HL-60/S4 treated with retinoic acid at 250 ng/mL for 4 days and 3 days (cell line): ENCODE measurements around the gene BGN.

Source experiments
- in situ Hi-C: fragments of 300-500 bp; cut with MboI; formaldehyde crosslinking; loops from 2 replicates; pipeline ENCODE4 v1.7.0; 2022; ENCODE audit warnings: low sequenced_read_pairs

BGN gene

GRCh38 chrX:153459986-153460385, 34.8 kb upstream of the BGN start:
- in situ Hi-C loops: no loop called here

DNA sequence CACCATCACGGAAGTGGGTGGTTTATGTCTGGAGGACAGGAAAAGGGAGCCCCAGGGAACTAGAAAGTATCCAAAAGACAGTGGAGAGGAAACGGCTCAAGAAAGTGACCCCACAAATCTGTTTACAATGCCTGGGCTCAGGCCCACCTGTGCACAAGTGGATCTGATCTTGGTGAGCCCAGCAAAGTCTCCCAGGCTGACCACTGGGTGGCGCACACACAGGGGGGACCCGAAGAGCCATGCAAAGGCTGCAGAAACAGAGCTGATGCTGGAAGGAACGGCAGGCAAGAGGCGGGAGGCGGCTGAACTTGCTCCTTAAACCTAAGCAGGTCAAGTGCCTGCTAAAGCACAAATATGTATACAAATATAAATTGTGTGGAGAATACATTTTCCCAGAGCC, 34.0 kb upstream of the BGN start:
- in situ Hi-C loops: no loop called here

GRCh38 chrX:153462291-153462690, 32.5 kb upstream of the BGN start:
- in situ Hi-C loops: no loop called here

GRCh38 chrX:153463031-153463430, 31.7 kb upstream of the BGN start:
- in situ Hi-C loops: no loop called here

- in situ Hi-C loops: no loop called here
These were observed 31.2 kb upstream of the BGN start for GRCh38 chrX:153463556-153463955.

GRCh38 chrX:153464116-153464515, 30.7 kb upstream of the BGN start:
- in situ Hi-C loops: no loop called here

GRCh38 chrX:153465691-153466380, 28.9 kb upstream of the BGN start:
- in situ Hi-C loops: no loop called here

- in situ Hi-C loops: no loop called here
These were observed 26.7 kb upstream of the BGN start for GRCh38 chrX:153468008-153468580.

DNA sequence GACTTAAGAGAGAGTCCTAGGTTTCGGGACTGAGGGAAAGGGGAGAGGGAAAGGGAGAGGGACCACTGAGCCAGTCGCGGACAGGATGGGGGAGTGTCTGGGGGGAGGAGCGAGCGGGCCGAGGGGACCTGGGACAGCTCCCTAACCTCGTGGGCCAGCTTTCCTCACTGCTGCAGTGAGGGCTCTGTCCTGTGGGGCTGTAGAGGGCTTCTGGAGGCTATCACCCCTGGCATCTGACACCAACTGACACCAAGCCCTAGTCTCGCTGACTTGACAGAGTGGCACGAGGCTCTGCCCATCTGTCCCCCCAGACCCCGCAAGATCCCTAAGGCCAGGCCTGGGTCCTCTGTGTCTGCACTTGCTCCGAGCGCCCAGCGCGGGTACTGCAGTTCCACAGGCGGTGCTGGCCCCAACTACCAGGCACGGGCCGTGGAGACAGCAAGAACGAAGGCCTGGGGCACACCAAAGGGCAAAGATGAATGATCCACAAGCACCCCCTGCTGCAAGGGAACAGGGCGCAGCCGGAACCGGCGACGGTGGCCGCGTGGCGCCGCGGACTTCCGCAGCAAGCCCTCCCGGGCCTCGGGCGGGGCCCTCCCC, 24.9 kb upstream of the BGN start:
- in situ Hi-C loops: no loop called here

DNA sequence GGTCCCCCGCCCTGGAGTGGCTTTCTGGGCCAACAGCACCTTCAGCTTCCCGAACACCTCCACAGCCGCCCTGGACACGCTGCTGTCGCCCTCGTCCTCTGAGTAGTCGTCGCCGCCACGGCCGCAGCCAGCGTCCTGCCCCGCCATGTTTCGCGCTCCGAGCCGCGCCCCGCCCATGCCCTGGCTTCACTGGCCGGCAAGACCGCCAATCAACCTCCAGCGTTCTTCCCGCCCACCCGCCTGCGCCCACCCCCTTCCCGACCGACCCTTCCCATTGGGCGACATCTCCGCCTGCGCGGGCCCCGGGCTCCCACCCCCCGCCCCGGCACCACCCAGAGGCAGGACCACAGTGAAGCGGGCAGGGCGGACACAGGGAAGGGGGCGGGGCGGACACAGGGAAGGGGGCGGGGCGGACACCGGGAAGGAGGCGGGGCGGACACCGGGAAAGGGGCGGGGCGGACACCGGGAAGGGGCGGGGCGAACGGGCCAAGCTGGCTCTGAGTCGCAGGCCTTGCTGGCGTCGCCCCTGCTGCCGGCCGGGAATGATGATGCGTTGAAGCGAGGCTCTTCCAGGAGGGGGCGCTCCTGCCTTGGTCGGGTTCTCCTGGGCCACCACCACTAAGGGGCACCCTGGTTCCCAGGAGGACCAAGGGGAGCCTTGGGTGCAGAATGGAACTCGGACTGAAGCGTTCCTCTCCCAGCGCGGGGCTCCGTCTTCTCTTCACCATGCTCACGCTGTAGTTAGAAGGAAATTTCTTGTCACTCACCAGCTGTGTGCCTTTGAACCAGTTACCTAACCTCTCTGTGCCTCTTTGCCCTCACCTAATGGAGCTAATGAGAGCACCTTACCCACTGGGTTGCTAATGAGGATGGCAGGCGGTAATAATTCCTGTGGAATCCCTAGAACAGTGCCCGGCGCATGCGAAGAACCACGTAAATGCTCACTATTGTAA, 24.1 kb upstream of the BGN start, which contains the start of gene HAUS7:
HAUS7 (minus strand) TSS at position 166 of the 953 bp plus-strand sequence; CDS start at position 147, 19 bp downstream.
- in situ Hi-C loops: no loop called here

GRCh38 chrX:153471663-153472280, 23.0 kb upstream of the BGN start:
- in situ Hi-C loops: no loop called here

GRCh38 chrX:153473126-153473525, 21.7 kb upstream of the BGN start:
- in situ Hi-C loops: no loop called here

- in situ Hi-C loops: no loop called here
These were observed 20.5 kb upstream of the BGN start for GRCh38 chrX:153474266-153474665.

GRCh38 chrX:153474718-153475117, 20.1 kb upstream of the BGN start:
- in situ Hi-C loops: no loop called here

DNA sequence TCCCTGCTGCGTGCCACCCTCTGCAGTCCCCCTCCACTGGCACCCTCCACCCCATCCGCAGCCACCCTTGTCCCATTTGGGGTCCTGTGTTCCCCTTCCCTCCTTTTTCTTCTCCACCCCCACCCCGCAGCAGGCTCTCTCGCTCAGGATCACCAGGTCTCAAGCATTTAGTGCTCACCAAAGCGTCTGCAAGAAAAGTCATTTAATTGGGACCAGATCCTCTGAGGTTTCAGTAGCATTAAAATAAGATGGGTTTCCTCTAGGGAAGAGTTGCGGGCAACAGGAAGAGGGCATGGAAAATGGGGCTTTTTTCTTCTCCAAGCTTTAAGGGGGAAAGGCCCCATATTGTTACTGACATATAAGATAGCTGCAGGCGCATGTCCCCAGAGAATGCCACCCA, 19.5 kb upstream of the BGN start:
- in situ Hi-C loops: no loop called here

- in situ Hi-C loops: no loop called here
These were observed 19.0 kb upstream of the BGN start for GRCh38 chrX:153475751-153476281.

GRCh38 chrX:153476666-153477363, 18.0 kb upstream of the BGN start:
- in situ Hi-C loops: no loop called here

GRCh38 chrX:153477364-153477857, 17.4 kb upstream of the BGN start:
- in situ Hi-C loops: no loop called here

GRCh38 chrX:153477901-153478300, 16.9 kb upstream of the BGN start:
- in situ Hi-C loops: no loop called here

DNA sequence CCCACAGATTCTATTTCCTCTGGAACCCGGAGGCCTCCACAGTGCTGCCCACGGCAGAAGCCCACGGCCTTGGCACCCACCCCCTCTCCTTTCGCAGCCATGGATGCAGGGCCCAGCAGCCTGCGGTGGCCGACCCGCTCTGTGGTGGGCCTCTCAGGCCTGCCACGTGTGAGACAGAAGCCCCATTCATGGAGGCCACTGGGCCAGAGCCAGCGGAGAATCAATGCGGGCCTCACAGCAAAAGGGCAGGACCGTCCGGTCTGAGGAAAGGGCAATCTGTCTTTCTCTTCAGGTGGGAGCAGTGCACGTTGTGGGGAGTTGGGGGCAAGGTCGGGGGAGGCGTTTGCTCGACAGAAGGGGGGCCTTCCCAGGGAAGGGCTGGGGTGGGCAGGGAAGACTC, 16.0 kb upstream of the BGN start:
- in situ Hi-C loops: no loop called here
